ENCODE results near the gene FGFR4.

Gene FGFR4

DNA sequence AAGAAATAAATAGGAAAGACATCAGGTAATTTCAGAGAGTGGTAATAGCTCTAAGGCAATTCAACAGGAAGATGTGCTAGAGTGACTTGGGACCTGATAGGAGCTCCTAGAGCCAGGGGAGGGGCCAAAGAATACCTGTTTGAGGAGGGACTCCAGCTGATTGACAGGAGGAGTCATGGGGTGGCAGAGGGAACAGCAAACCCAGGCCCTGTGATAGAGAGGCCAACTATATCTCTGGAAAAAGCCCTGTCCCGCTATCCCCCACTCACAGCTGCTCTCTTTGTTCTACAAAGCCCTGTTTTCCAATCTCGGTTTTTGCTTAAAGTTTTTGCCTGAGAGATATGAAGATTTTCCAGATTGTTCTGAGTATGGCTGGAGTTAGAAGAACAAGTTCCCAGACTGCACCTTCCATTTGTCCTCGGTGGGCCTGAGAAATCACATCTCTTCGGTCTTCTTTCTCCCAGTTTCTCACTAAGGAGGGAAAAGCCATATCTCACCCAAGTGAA, 37.8 kb downstream of the FGFR4 start:
- H3K9me3 ChIP-seq (ENCODE audit: insufficient read depth, low read depth, low read length), result no peaks in the 10 kb centered on the region
- no peak overlapping the region for H3K9ac ChIP-seq (ENCODE audit: low read depth, low read length)
- H3K4me1 ChIP-seq (ENCODE audit: insufficient read depth, low read length), result no peaks in the 10 kb centered on the region
- WGBS, result 80% methylated on average over 4 of the region's 4 CpGs
- no peak overlapping the region for H3K27ac ChIP-seq (ENCODE audit: low read depth, low read length)
- no peaks in the 10 kb centered on the region for H3K36me3 ChIP-seq (ENCODE audit: insufficient read depth, low read length)
- no peak overlapping the region for H3K4me3 ChIP-seq (ENCODE audit: low read length)
- H3K27me3 ChIP-seq (ENCODE audit: insufficient read depth, low read length), result no peaks in the 10 kb centered on the region

GRCh38 chr5:177126771-177127170, 40.1 kb downstream of the FGFR4 start:
- no peak overlapping the region for H3K4me3 ChIP-seq (ENCODE audit: low read length)
- H3K36me3 ChIP-seq (ENCODE audit: insufficient read depth, low read length), result no peaks in the 10 kb centered on the region
- H3K9me3 ChIP-seq (ENCODE audit: insufficient read depth, low read depth, low read length), result no peaks in the 10 kb centered on the region
- H3K4me1 ChIP-seq (ENCODE audit: insufficient read depth, low read length), result peaks cover 15% of the 10 kb centered on the region
- no peak overlapping the region for H3K9ac ChIP-seq (ENCODE audit: low read depth, low read length)
- no peaks in the 10 kb centered on the region for H3K27me3 ChIP-seq (ENCODE audit: insufficient read depth, low read length)
- 93% methylated on average over 1 of the region's 1 CpG for WGBS
- H3K27ac ChIP-seq (ENCODE audit: low read depth, low read length), result no peak overlapping the region

GRCh38 chr5:177128551-177128981, 41.9 kb downstream of the FGFR4 start:
- 90% methylated on average over 4 of the region's 4 CpGs for WGBS
- no peaks in the 10 kb centered on the region for H3K9me3 ChIP-seq (ENCODE audit: insufficient read depth, low read depth, low read length)
- H3K36me3 ChIP-seq (ENCODE audit: insufficient read depth, low read length), result no peaks in the 10 kb centered on the region
- no peaks in the 10 kb centered on the region for H3K27me3 ChIP-seq (ENCODE audit: insufficient read depth, low read length)
- no peak overlapping the region for H3K4me3 ChIP-seq (ENCODE audit: low read length)
- no peak overlapping the region for H3K27ac ChIP-seq (ENCODE audit: low read depth, low read length)
- peaks cover 15% of the 10 kb centered on the region for H3K4me1 ChIP-seq (ENCODE audit: insufficient read depth, low read length)
- H3K9ac ChIP-seq (ENCODE audit: low read depth, low read length), result no peak overlapping the region

GRCh38 chr5:177130211-177131018, 43.7 kb downstream of the FGFR4 start:
- Histone ChIP-seq H3K9ac (ENCODE audit: low read depth, low read length) (peak overlapping the region; percentile 99; the same call in 1 of the 2 replicates), H3K27ac (ENCODE audit: low read depth, low read length) (no peak overlapping the region), H3K4me3 (ENCODE audit: low read length) (peak overlapping the region; percentile 84; the same call in 1 of the 2 replicates), H3K4me1 (ENCODE audit: insufficient read depth, low read length) (peaks cover 21% of the 10 kb centered on the region), H3K36me3 (ENCODE audit: insufficient read depth, low read length) (peaks cover 6% of the 10 kb centered on the region), H3K9me3 (ENCODE audit: insufficient read depth, low read depth, low read length) (no peaks in the 10 kb centered on the region), H3K27me3 (ENCODE audit: insufficient read depth, low read length) (no peaks in the 10 kb centered on the region)
- WGBS, result 88% methylated on average over 5 of the region's 5 CpGs

GRCh38 chr5:177131019-177131320, 44.3 kb downstream of the FGFR4 start:
- peaks cover 27% of the 10 kb centered on the region for H3K4me1 ChIP-seq (ENCODE audit: insufficient read depth, low read length)
- peaks cover 12% of the 10 kb centered on the region for H3K36me3 ChIP-seq (ENCODE audit: insufficient read depth, low read length)
- no peaks in the 10 kb centered on the region for H3K9me3 ChIP-seq (ENCODE audit: insufficient read depth, low read depth, low read length)
- H3K4me3 ChIP-seq (ENCODE audit: low read length), result peak overlapping the region; percentile 84
- 79% methylated on average over 2 of the region's 2 CpGs for WGBS
- H3K27ac ChIP-seq (ENCODE audit: low read depth, low read length), result peak overlapping the region; percentile 99; the same call in 1 of the 2 replicates
- no peaks in the 10 kb centered on the region for H3K27me3 ChIP-seq (ENCODE audit: insufficient read depth, low read length)
- H3K9ac ChIP-seq (ENCODE audit: low read depth, low read length), result peak overlapping the region; percentile 99; the same call in 1 of the 2 replicates

GRCh38 chr5:177131352-177132135, 44.8 kb downstream of the FGFR4 start:
- no peaks in the 10 kb centered on the region for H3K27me3 ChIP-seq (ENCODE audit: insufficient read depth, low read length)
- peaks cover 18% of the 10 kb centered on the region for H3K36me3 ChIP-seq (ENCODE audit: insufficient read depth, low read length)
- H3K4me1 ChIP-seq (ENCODE audit: insufficient read depth, low read length), result peaks cover 33% of the 10 kb centered on the region
- H3K4me3 ChIP-seq (ENCODE audit: low read length), result peak overlapping the region; percentile 84
- peak overlapping the region; percentile 99 for H3K9ac ChIP-seq (ENCODE audit: low read depth, low read length)
- no peaks in the 10 kb centered on the region for H3K9me3 ChIP-seq (ENCODE audit: insufficient read depth, low read depth, low read length)
- WGBS, result 16% methylated on average over 31 of the region's 31 CpGs
- H3K27ac ChIP-seq (ENCODE audit: low read depth, low read length), result peak overlapping the region; percentile 99

DNA sequence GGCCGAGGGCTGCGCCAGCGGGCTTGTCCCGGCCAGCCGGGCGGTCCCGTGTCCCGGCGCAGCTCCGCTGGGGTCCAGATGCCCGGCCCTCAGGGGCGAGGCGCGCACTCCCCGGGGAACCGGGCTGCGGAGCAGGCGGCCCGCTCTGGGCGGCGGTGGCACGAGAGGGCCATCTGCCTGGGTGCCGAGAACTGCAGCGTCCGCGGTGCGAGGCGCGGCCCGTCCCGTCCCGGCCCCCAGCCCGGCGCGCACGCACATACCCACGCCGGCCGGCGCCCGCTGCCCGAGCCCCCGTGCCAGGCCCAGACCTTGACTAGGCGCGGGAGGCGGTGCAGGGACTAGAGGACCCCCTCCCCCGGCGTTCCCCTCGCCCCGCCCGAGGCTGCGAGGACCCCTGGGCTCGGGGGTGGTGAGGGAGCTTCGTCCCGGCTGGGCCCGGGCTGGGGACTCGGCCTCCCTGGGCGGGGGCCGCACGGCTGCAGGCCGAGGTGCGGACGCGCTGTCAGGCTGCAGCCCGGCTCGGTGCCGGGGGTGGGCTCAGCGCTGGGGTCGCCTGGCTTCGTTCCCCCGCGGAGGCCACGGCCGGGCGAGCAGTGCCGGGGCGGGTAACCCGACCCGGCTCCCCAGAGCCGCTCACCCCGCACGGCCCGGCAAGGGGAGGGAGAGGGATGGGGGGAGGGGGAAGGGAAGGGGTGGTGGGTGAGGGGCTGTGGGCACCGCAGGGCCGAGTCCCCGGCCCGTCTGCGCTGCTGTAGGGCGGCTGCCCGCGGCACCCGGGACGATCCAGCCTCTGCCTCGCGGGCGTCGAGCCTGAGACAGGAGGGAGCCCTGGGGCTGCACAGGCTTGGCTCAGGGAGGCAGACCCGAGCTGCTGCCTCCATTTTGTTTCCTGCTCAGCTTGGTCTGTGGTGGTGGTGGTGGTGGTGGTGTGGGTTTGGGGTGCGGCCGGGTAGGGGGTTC, 45.7 kb downstream of the FGFR4 start:
- H3K9ac ChIP-seq (ENCODE audit: low read depth, low read length), result peak overlapping the region; percentile 99
- H3K27ac ChIP-seq (ENCODE audit: low read depth, low read length), result peak overlapping the region; percentile 99
- H3K4me3 ChIP-seq (ENCODE audit: low read length), result peak overlapping the region; percentile 84
- WGBS, result under 1% methylated on average over 100 of the region's 100 CpGs
- no peaks in the 10 kb centered on the region for H3K27me3 ChIP-seq (ENCODE audit: insufficient read depth, low read length)
- peaks cover 26% of the 10 kb centered on the region for H3K36me3 ChIP-seq (ENCODE audit: insufficient read depth, low read length)
- peaks cover 33% of the 10 kb centered on the region for H3K4me1 ChIP-seq (ENCODE audit: insufficient read depth, low read length)
- no peaks in the 10 kb centered on the region for H3K9me3 ChIP-seq (ENCODE audit: insufficient read depth, low read depth, low read length)

- Histone ChIP-seq H3K4me3 (ENCODE audit: low read length) (peak within 1 kb of the TSS; percentile 84), H3K27ac (ENCODE audit: low read depth, low read length) (peak within 1 kb of the TSS; percentile 99), H3K9me3 (ENCODE audit: insufficient read depth, low read depth, low read length) (no peaks in the 10 kb centered on the region), H3K9ac (ENCODE audit: low read depth, low read length) (peak within 1 kb of the TSS; percentile 99), H3K27me3 (ENCODE audit: insufficient read depth, low read length) (no peaks in the 10 kb centered on the region), H3K4me1 (ENCODE audit: insufficient read depth, low read length) (peaks cover 33% of the 10 kb centered on the region), H3K36me3 (ENCODE audit: insufficient read depth, low read length) (peaks cover 35% of the 10 kb centered on the region)
- under 1% methylated on average over 89 of the region's 93 CpGs for WGBS
Measured at GRCh38 chr5:177133096-177133852, 46.6 kb downstream of the FGFR4 start, which contains the start of gene NSD1. Gene NSD1 (plus strand): TSS chr5:177133773. CDS start chr5:177135104, 1,331 bp downstream.

DNA sequence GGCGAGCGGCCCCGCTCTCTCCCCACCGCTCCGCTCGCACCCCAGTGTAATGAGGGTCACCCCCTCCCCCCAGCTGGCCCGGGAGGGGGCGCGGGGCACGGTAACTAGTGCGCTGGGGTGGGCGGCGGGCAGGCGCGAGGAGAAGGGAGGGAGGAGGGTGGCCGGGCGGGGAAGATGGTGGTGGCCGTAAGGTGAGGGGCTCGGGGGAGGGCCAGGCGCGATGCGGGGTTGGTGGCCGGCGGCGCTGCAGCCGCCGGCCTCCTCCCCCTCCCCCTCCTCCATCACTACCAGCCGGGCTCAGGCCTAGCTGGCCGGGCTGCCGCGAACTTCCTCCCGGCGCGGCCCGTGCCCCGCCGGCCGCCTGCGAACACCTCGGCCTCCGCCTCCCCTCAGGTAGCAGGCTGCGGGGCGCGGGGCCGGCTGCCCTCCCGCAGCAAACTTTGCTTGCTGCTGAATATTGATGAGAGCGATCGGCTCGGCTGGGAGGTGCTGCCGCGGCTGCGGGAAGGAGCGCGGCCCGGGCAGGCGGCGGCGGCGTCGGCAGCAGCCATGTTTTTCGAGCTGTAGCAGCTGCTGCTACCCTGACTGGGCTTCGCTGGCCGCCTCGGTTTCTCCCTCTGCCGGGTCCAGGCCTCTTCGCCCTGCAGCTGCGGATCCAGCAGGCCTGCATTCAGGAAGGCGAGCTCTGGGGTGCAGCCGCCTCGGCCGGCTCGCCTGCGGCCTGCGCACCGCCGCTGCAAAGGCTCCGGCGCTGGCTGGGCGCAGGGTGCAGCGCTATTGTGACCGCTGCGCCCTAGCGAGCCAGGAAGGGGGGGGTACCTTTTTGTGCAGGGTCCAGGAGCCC, 47.4 kb downstream of the FGFR4 start:
- Histone ChIP-seq H3K9ac (ENCODE audit: low read depth, low read length) (peak overlapping the region; percentile 99), H3K4me3 (ENCODE audit: low read length) (peak overlapping the region; percentile 84), H3K27ac (ENCODE audit: low read depth, low read length) (peak overlapping the region; percentile 94), H3K9me3 (ENCODE audit: insufficient read depth, low read depth, low read length) (no peaks in the 10 kb centered on the region), H3K4me1 (ENCODE audit: insufficient read depth, low read length) (peaks cover 33% of the 10 kb centered on the region), H3K36me3 (ENCODE audit: insufficient read depth, low read length) (peaks cover 38% of the 10 kb centered on the region), H3K27me3 (ENCODE audit: insufficient read depth, low read length) (no peaks in the 10 kb centered on the region)
- under 1% methylated on average over 71 of the region's 83 CpGs for WGBS
